CD4-positive, alpha-beta memory T cell (primary cell): Measurements from ENCODE around the gene CABP4. TPM values are rescaled to one million over a fixed set of nuclear protein-coding genes. Genes with fewer than 3 reads are reported as not detected.
"Not testable (repeated sequence)": the region's sequence is repeated elsewhere in the genome, so short reads cannot be mapped to it uniquely, and the experiment has no call there.

Experiments used
- CTCF ChIA-PET: fragments of 350-600 bp; sonication (Branson Sonifier 250); formaldehyde crosslinking; loops from one replicate; lab custom pipeline; 2021; ENCODE audit warnings: inconsistent platforms; ENCODE audit not compliant: partially characterized antibody; lab: Charles Lee
- POLR2A ChIA-PET: fragments of 350-600 bp; sonication (Branson Sonifier 250); formaldehyde crosslinking; loops from one replicate; lab custom pipeline; 2021; ENCODE audit not compliant: partially characterized antibody; lab: Charles Lee
- DNase-seq, 5 donors: peaks; one replicate each; pipeline versions ENCODE4 v3.0.0 to v3.0.0-alpha.2; 2020 to 2022; ENCODE audit warnings: mixed read lengths in 1 of 5
- H3K27ac ChIP-seq: one replicate; pipeline ENCODE4 v1.7.0; 2013; ENCODE audit warnings: low read depth, low read length
- H3K27me3 ChIP-seq: 2 replicates; pipeline ENCODE4 v1.7.0; 2013; ENCODE audit warnings: mild to moderate bottlenecking, low read length, moderate library complexity; ENCODE audit not compliant: insufficient read depth
- H3K36me3 ChIP-seq: 2 replicates; pipeline ENCODE4 v1.7.0; 2013; ENCODE audit warnings: mild to moderate bottlenecking, low read length, moderate library complexity; ENCODE audit not compliant: insufficient read depth
- H3K4me1 ChIP-seq: 2 replicates; pipeline ENCODE4 v1.7.0; 2013; ENCODE audit warnings: mild to moderate bottlenecking, low read length, moderate library complexity; ENCODE audit not compliant: insufficient read depth
- H3K4me3 ChIP-seq, 2 donors: one replicate each; pipeline ENCODE4 v1.7.0; 2013; ENCODE audit warnings: low read length in 2 of 2, mild to moderate bottlenecking in 1 of 2
- H3K9me3 ChIP-seq, 2 donors: one replicate each; pipeline ENCODE4 v1.7.0; 2013; ENCODE audit warnings: low read length in 2 of 2, control low read depth in 1 of 2; ENCODE audit not compliant: control insufficient read depth in 1 of 2
- H3K27ac Mint-ChIP-seq, 7 donors: one replicate each; pipeline ENCODE4 v1.8.0; 2020 to 2021; ENCODE audit warnings: mixed read lengths in 7 of 7, mild to moderate bottlenecking in 6 of 7, inconsistent platforms in 3 of 7, moderate library complexity in 3 of 7
- H3K27me3 Mint-ChIP-seq, 2 donors: one replicate each; pipeline ENCODE4 v1.8.0; 2020 to 2021; ENCODE audit warnings: mixed read lengths in 2 of 2
- H3K36me3 Mint-ChIP-seq, 2 donors: one replicate each; pipeline ENCODE4 v1.8.0; 2020 to 2021; ENCODE audit warnings: mixed read lengths in 2 of 2, inconsistent platforms in 1 of 2, mild to moderate bottlenecking in 1 of 2
- H3K4me1 Mint-ChIP-seq, 4 donors: one replicate each; pipeline ENCODE4 v1.8.0; 2020 to 2021; ENCODE audit warnings: mixed read lengths in 4 of 4, mild to moderate bottlenecking in 1 of 4
- H3K4me3 Mint-ChIP-seq, 8 donors: one replicate each; pipeline ENCODE4 v1.8.0; 2020 to 2021; ENCODE audit warnings: mixed read lengths in 8 of 8, mild to moderate bottlenecking in 7 of 8, moderate library complexity in 6 of 8, inconsistent platforms in 3 of 8
- H3K9me3 Mint-ChIP-seq, 8 donors: one replicate each; pipeline ENCODE4 v1.8.0; 2020 to 2021; ENCODE audit warnings: mixed read lengths in 8 of 8, mild to moderate bottlenecking in 5 of 8, inconsistent platforms in 3 of 8, moderate library complexity in 1 of 8
- intact Hi-C: fragments of 100-400 bp; cut with micrococcal nuclease; formaldehyde crosslinking; loops from one replicate; pipeline ENCODE4 v1.15.1; 2023
- polyA plus RNA-seq, 2 donors: library from polyadenylated mRNA; unstranded; fragments of 300-500 nt; fragmentation: Illumina TruSeq; gene quantifications; one replicate each; pipeline ENCODE4 v1.2.3, GENCODE V29; 2021
- total RNA-seq, 2 experiments: library from RNA; stranded (reverse); gene quantifications; one replicate each; pipeline ENCODE4 v1.2.3, GENCODE V29; 2021

Gene CABP4
- total and polyA plus RNA-seq, 4 experiments from 2014 or later: 0.27 to 2.3 (median 1.1) TPM

GRCh38 chr11:67421430-67422031 is 33.6 kb upstream of the CABP4 start:
- intact Hi-C loops: loop anchor here (1.0 kb wide), 2 partner anchors 16 to 18 kb away; partner anchors contain the start of gene PTPRCAP
- Histone ChIP-seq H3K27ac (peak overlapping the region; percentile 66), H3K9me3 (no peaks in the 10 kb centered on the region), H3K36me3 (no peaks in the 10 kb centered on the region), H3K4me1 (peaks cover 46% of the 10 kb centered on the region), H3K27me3 (no peaks in the 10 kb centered on the region), H3K4me3 (peak overlapping the region in 1 of 2 donors; percentile 20)
- no peaks in the 10 kb centered on the region for H3K9me3 Mint-ChIP-seq
- peaks cover 24 to 56% (median 40%) of the 10 kb centered on the region in 4 donors for H3K4me1 Mint-ChIP-seq
- H3K36me3 Mint-ChIP-seq: no peaks in the 10 kb centered on the region
- CTCF ChIA-PET: interaction anchor here (2.8 to 6.4 kb wide), 2 partner anchors 18 to 47 kb away, joined by 8 to 63 read pairs; partner anchors contain the start of genes PPP1CA, TBC1D10C and TMEM134
- H3K27me3 Mint-ChIP-seq: no peaks in the 10 kb centered on the region
- peak overlapping the region; percentile 67 to 85 (median 73) for H3K4me3 Mint-ChIP-seq
- POLR2A ChIA-PET: interaction anchor here (1.0 to 31.8 kb wide), 13 partner anchors 3 to 144 kb away, joined by 3 to 2262 read pairs (median 16); partner anchors contain the start of genes AIP, CARNS1, CORO1B and PITPNM1
- H3K27ac Mint-ChIP-seq: peak overlapping the region; percentile 64 to 94 (median 92)
- no peak for DNase-seq

GRCh38 chr11:67422891-67423290 is 32.3 kb upstream of the CABP4 start:
- peak overlapping the region in 3 of 7 donors; percentile 29 to 64 (median 59) for H3K27ac Mint-ChIP-seq
- intact Hi-C loops: no loop called here
- ChIA-PET POLR2A (interaction anchor here (0.6 to 31.8 kb wide), 6 partner anchors 4 to 70 kb away, joined by 3 to 2262 read pairs (median 354); partner anchors contain the start of genes CARNS1, POLD4, PPP1CA and PTPRCAP), CTCF (no interaction called here)
- H3K4me3 ChIP-seq: no peak overlapping the region
- no peaks in the 10 kb centered on the region for H3K9me3 ChIP-seq
- peaks cover 40% of the 10 kb centered on the region for H3K4me1 ChIP-seq
- H3K4me3 Mint-ChIP-seq: peak overlapping the region in 3 of 8 donors; percentile 18 to 70 (median 27)
- no peaks in the 10 kb centered on the region for H3K27me3 ChIP-seq
- no peaks in the 10 kb centered on the region for H3K36me3 Mint-ChIP-seq
- peaks cover 17 to 51% (median 36%) of the 10 kb centered on the region in 4 donors for H3K4me1 Mint-ChIP-seq
- no peak overlapping the region for H3K27ac ChIP-seq
- H3K27me3 Mint-ChIP-seq: no peaks in the 10 kb centered on the region
- H3K9me3 Mint-ChIP-seq: no peaks in the 10 kb centered on the region
- H3K36me3 ChIP-seq: no peaks in the 10 kb centered on the region
- no peak for DNase-seq

GRCh38 chr11:67423466-67423865 is 31.7 kb upstream of the CABP4 start:
- H3K4me3 Mint-ChIP-seq: no peak overlapping the region

GRCh38 chr11:67423891-67424613 is 31.1 kb upstream of the CABP4 start:
- DNase-seq: no peak
- Histone ChIP-seq H3K27me3 (no peaks in the 10 kb centered on the region), H3K4me3 (no peak overlapping the region), H3K27ac (no peak overlapping the region), H3K9me3 (no peaks in the 10 kb centered on the region), H3K4me1 (peaks cover 35% of the 10 kb centered on the region), H3K36me3 (no peaks in the 10 kb centered on the region)
- intact Hi-C loops: no loop called here
- Mint-ChIP-seq H3K36me3 (peaks cover 0 to 7% of the 10 kb centered on the region in 2 donors), H3K9me3 (no peaks in the 10 kb centered on the region), H3K27me3 (no peaks in the 10 kb centered on the region), H3K27ac (peak overlapping the region in 2 of 7 donors; percentile 61 to 64), H3K4me1 (peaks cover 12 to 49% (median 31%) of the 10 kb centered on the region in 4 donors), H3K4me3 (no peak overlapping the region)
- CTCF ChIA-PET: interaction anchor here (1.0 to 1.2 kb wide), 2 partner anchors 22 to 42 kb away, joined by 3 to 6 read pairs; partner anchors contain the start of gene PPP1CA
- POLR2A ChIA-PET: interaction anchor here (0.6 to 31.8 kb wide), 6 partner anchors 5 to 107 kb away, joined by 3 to 2262 read pairs (median 362); partner anchors contain the start of genes CARNS1, PPP1CA, PTPRCAP and RAD9A

More at GRCh38 chr11:67423466-67423865, 31.7 kb upstream of the CABP4 start:
- Mint-ChIP-seq H3K36me3 (peaks cover 0 to 5% of the 10 kb centered on the region in 2 donors), H3K27me3 (no peaks in the 10 kb centered on the region), H3K9me3 (no peaks in the 10 kb centered on the region), H3K4me1 (peaks cover 13 to 50% (median 34%) of the 10 kb centered on the region in 4 donors), H3K27ac (peak overlapping the region in 2 of 7 donors; percentile 61 to 64)
- Histone ChIP-seq H3K27ac (no peak overlapping the region), H3K9me3 (no peaks in the 10 kb centered on the region), H3K4me1 (peaks cover 36% of the 10 kb centered on the region), H3K4me3 (no peak overlapping the region), H3K36me3 (no peaks in the 10 kb centered on the region), H3K27me3 (no peaks in the 10 kb centered on the region)
- CTCF ChIA-PET: interaction anchor here (1.2 kb wide), 1 partner anchor 42 kb away, joined by 3 read pairs; no protein-coding TSS in a partner anchor
- intact Hi-C loops: no loop called here
- POLR2A ChIA-PET: interaction anchor here (0.6 to 31.8 kb wide), 5 partner anchors 5 to 50 kb away, joined by 3 to 2262 read pairs (median 704); partner anchors contain the start of genes CARNS1, PPP1CA, PTPRCAP and RAD9A
- no peak for DNase-seq

- POLR2A ChIA-PET: interaction anchor here (1.5 to 31.8 kb wide), 6 partner anchors 9 to 76 kb away, joined by 4 to 2262 read pairs (median 410); partner anchors contain the start of genes AIP, CABP4, CARNS1 and CORO1B
- H3K27me3 Mint-ChIP-seq, H3K27me3 ChIP-seq, H3K9me3 ChIP-seq, H3K36me3 ChIP-seq, DNase-seq, H3K9me3 Mint-ChIP-seq, intact Hi-C loops: not testable (repeated sequence)
- Histone ChIP-seq H3K4me1 (peaks cover 40% of the 10 kb centered on the region), H3K4me3 (peak overlapping the region; percentile 94 to 95), H3K27ac (peak overlapping the region; percentile 90)
- Mint-ChIP-seq H3K4me3 (peak overlapping the region; percentile 93 to 100 (median 98)), H3K4me1 (peaks cover 15 to 58% (median 33%) of the 10 kb centered on the region in 4 donors), H3K36me3 (peaks cover 8 to 15% of the 10 kb centered on the region in 2 donors), H3K27ac (peak overlapping the region; percentile 95 to 99 (median 97))
- CTCF ChIA-PET: interaction anchor here (1.1 to 3.3 kb wide), 7 partner anchors 11 to 49 kb away, joined by 3 to 21 read pairs (median 6); partner anchors contain the start of genes PPP1CA, PTPRCAP and TBC1D10C
Observed at GRCh38 chr11:67427364-67427859, 27.7 kb upstream of the CABP4 start.
